NOMO-1 treated with DMSO at 0.1 percent for 48 hours (cell line): ENCODE results near the gene PTH2.

Source experiments
- DNase-seq: peaks from one replicate; lab custom pipeline; 2025; ENCODE audit not compliant: unreplicated experiment; lab: John Stamatoyannopoulos, UW

PTH2 gene

DNA sequence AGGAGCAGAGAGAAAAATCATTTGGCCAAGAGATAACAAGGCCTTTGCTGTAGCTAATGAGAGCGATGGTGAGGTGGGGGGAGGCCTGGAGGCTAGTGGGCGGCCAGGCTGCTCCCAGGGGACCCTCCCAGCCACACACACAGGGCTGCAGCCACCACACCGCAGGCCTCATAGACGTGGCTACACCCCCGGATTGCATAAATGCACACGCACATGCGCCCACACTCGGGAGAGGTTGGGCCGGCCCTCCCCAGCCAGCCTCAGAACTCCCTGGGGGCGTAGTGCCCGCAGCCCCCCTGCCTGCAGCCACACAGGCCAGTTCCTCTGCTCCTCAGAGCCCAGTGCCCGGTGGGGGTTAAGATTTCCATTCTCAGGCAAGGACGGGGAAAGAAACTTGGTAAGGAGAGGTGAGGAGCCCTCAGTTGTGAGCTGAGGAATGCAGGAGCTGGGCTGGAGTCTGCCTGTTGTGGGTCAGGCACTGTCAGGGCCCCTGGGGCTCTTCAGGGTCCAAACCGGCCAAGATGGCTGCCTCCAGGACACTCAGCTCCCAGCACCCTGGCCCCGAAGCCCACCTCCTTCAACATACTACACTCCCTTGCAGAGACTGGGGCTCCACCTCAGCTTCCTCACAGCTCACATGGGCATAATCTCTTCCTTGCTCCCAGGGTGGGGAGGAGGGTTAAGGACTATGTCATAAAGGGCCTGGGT, 8.0 kb downstream of the PTH2 start:
- no peak for DNase-seq

DNA sequence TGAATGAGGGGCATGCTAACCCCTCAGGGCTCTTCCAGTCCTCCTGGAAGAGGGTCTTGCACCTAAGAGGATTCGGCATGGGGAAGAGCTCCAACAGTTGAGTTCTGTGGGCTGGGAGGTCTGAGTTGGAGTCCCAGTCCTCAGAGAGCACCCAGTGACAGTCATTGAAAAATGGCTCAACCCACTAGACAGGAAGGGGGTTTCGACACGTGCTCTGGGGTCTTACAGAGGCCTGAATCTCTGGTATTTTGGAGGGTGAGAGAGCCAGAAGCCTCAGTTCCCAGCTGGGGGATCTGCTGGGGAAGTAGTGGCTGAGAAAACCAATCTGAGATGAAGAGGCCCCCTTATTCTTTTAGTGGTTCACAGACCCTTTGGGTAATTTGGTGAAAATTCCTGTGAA, 9.0 kb downstream of the PTH2 start:
- no peak for DNase-seq

DNA sequence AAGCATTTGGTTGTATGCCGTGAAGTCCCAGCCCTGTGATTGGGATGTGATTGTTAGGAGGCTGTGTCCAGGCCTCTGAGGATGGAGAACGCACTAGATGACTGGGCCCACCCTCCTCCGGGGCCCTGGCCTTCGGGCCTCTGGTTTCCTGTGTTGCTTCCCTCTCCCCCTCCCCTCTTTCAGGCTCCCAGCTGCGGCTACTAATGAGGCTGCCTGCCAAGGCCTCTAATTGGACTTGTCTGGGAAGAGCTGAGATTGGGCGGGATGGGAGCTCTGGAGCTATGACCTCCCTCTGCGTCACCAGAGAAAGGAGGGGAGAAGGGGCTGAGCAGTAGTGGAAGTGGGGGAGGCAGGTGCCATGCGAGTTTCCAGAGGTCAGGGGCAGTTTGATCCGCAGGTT, 9.9 kb downstream of the PTH2 start:
- no peak for DNase-seq

DNA sequence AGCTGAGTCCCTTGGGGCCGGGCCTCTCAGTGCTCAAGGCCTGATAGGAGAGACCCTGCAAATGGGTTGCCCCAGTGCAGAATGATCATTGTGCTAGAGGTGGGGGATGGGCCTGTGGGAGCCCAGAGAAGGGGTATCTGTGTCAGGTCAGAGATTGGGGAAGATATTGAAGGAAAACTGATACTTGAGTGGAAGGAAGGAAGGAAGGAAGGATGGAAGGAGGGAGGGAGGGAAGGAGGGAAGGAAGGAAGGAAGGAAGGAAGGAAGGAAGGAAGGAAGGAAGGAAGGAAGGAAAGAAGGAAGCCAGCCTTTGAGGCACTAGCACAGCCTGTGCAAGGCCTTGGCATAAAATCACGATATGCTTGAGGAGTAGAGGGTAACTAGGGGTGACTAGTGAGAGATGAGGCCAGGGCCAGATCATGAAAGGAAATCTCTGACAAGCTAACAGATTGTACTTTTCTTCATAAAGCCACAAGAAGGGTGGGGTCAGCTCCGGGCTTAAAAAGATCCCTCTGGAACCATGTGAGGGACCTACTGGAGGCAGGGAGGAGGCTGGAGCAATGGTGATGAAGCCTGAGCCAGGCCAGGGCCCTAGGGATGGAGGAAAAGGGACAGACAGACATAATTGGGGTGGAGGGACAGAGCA, 11.4 kb downstream of the PTH2 start:
- DNase-seq: no peak

DNA sequence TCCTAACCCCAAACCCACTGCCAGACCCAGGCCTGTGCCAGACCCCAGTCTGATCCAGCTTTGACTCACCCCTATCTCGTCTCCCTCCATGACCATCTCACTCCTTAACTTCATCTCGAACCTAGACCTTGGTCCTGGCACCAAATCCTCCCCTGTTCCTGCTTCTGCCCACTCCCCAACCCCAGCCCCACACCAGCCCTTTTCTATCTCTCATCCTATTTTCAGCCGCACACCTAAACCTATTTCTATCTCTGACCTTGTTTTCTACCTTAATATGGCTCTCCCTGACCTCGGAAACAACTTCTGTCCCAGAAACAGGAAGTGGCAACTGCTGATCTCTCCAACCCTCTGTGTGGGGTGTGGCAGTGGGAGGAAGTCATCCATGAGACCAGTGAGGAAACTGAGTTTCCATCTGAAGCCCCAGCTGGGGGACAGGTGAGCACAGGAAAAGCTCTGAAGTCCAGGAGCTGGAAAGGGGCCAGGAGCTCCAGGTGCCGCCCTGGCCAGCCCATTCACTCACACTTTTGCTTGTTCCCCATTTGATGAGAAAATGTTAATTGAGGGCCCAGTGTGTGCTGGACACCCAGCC, 13.7 kb downstream of the PTH2 start:
- peak; percentile 79 for DNase-seq

DNA sequence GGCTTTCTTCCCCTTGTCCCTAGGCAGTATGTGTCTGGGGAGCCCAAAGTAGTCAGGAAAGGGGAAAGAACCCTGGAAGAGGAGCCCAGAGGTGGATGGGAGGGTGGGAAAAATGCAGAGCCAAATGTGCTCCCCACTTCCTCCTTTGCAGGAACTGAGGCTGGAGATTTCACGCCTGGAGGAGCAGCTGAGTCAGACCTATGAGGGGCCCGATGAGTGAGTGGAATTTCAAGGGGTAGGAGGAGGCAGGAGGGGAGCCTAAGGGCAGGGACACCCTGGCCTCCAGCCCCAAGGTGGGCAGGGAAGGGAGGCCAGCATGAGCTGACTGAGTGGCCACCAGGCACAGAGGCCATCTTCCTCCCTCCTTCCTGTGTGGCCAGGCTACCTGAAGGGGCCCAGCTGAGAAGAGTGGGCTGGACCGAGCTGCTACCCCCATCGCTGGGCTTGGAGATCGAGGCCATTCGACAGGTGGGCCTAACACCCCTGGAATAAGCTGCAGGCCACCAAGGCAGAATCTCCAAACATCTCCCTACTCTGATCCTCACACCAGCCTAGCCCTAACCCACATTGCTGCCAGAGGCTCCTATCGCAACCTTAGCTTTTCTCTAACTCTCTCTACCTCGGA, 14.3 kb downstream of the PTH2 start:
- no peak for DNase-seq

DNA sequence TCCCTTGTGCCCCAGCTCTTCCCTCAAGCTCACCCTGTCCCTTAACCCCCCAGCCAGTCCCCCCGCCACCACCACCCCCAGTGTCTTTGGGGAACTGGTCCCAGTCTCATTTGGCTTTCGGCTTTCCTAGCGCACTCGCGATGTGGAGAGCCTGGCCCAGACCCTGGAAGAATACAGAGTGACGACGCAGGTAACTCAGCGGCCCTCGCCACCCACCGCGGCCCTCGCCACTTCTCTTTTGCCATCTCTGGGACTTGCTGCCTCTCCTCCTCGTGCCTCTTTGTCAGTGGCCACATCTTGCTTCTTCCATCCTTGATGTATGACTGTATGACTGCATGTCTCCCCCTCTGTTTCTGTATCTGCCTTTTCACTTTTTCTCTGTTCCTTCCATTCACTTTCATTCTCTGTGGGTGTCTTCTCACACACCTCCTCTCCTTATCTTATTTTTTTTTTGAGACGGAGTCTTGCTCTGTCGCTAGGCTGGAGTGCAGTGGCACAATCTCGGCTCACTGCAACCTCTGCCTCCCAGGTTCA, 15.7 kb downstream of the PTH2 start:
- DNase-seq: no peak

DNA sequence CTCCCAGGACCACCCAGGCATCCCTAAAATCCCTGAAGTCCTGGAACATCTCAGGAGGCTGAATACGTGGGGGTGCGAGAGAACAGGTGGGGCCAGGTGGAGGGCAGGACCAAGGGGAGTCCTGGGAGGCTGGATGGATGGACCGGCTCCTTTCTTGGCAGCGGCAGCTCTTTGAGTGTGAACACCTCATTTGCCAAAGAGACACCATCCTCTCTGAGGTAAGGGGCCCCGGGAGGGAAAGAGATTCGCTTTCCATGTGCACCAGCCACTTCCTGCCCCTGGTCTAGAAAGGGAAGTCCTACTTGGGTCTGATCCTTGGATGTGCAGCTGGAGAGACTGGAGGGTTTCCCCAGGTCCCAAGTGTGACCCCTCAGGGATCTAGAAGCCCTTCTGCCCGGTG, 16.2 kb downstream of the PTH2 start:
- DNase-seq: no peak

DNA sequence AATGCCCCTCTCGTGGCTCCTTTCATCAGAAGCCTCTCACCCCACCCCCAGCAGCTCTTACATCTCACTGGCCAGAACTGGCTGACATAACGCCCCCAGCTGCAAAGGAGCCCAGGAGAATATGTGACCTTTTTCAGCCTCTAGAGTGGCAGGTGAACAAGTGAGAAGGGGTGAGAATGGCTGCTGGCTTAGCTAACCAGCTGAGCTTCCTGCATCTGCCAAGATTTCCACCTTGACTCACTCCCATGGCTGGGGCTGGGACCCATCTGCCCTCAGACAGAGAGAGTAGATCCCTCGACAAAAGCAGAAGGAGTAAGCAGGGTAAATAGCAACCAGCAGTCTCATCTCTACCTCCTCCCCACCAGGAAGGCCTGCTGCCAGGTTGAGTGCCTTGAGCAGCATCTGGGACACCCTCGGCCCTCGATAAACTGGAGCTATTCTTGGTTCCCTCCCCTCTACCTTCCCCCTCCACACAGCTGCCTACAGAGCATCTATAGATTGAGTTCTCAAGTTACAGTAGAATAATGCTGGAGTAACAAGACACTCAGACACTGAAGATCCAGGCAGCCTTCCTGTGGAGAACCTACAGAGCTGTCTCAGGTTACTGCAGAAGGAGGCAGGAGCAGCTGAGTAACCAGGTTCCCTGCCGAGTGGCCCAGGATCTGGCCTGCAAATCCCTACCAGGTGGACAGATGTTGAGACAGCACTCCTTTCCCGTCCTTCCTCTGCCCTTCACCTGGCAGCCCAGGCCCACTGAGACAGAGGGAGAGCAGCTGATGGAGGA, 19.6 kb downstream of the PTH2 start:
- DNase-seq: no peak

DNA sequence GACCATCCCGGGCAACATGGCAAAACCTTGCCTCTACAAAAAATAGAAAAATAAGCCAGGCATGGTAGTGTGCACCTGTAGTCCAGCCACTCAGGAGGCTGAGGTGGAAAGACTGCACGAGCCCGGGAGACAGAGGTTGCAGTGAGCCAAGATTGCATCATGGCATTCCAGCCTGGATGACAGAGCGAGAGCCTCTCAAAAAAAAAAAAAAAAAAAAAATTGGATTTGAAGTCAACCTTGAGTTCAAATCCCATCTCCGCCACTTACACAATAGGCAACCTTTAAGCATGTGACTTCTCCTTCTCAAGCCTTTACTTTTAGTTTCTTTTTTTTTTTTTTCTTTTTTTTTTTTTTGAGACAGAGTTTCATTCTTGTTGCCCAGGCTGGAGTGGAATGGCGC, 23.2 kb downstream of the PTH2 start:
- no peak for DNase-seq

DNA sequence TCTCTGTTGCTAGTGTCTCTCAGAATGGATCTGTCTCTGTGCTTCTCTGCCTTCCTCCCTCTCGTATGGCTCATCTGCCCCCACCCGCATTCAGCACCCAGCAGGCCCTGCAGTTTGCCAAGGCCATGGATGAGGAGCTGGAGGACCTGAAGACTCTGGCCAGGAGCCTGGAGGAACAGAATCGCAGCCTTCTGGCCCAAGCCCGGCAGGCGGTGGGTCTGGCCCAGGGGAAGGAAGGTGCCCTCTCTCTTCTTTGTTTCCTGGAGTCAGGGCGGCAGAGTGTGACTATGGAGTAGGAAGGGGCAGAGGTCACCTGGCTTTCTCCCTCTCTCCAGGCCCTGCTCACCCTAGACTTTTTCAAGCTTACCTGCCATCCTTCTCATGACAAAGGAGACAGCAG, 24.3 kb downstream of the PTH2 start:
- DNase-seq: no peak

DNA sequence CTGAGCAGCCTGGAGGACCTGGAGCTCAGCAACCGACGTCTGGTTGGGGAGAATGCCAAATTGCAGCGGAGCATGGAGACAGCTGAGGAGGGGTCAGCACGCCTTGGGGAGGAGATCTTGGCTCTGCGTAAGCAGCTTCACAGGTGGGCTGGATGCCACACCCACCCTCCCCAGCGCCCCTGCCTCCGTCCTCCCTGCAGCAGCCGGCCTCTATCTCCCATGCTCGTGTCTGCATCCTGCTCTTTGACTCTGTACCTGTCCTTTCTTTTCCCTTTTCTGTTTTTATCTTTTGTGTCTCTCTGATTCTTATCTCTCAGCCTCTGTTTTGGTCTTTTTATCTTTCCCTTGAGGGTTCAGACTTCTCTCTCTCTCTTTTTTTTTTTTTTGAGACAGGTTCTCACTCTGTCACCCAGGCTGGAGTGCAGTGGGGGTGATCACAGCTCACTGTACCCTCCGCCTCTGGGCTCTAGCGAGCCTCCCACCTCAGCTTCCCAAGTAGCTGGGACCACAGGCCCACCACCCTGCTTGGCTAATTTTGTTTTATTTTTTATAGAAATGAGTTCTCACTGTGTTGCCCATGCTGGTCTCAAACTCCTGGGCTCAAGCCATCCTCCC, 25.1 kb downstream of the PTH2 start:
- DNase-seq: no peak

DNA sequence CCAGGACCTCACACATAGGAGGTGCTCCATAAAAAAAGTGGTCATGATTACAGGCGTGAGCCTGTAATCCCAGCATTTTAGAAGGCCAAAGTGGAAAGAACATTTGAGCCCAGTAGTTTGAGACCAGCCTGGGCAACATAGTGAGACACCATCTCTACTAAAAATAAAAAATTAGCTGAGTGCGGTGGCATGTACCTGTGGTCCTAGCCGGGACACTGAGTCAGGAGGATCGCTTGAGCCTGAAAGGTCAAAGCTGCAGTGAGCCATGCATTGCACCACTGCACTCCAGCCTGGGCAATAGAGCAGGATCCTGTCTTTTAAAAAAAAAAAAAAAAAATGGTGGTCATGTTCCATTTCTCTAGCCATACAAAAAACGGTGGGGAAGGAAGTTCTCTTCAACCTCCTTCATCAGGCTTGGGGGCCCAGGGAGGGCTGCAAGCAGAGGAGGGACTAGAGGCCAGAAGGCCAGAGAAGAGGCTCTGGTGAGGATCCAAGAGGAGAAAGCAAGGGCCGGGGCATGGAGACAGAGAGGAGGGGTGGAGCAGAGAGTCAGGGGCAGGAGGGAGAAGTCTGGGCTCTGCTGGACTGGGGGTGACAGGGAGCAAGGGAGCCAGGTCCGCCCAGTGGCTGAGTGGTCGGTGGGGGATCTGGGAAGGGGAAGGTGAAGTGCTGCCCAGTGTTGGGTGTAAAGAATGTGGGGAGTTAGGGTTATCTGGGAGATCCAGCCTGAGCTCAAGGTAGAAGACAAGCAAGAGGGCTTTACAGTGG, 26.3 kb downstream of the PTH2 start:
- DNase-seq: no peak

DNA sequence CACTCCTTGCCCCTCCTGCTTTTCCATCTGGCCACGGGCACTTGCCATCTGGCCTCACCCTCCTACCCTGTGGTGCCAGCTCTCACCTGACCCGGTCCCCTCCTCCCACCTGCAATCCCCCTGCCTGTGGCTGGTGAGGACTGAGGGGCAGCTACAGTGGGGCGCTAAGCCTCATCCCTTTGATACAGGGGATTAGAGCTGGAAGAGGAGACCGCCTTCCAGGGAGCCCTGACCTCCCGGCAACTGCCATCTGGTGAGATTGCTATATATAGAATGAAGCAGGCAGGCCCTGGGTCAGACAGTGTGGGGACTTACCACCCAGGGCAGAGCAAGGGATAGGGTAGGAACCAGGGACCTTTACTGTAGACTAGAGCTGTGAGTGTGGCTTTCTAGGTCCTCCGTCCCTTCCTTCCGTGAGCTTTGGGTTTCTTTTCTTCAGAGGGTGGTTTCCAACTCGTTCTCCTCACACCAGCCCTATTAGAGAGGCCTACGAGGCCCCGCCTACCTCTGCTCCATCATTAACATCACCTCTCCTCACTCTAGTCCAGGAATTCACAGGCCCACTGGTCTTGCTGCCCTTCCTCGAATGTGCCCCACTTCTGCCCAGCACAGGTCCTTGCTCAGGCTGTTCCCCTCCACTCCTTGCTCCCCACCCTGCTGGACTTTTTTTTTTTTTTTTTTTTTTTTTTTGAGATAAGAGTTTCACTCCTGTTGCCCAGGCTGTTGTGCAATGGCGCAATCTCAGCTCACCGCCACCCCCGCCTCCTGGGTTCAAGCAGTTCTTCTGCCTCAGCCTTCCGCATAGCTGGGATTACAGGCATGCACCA, 27.4 kb downstream of the PTH2 start:
- DNase-seq: peak; percentile 20

DNA sequence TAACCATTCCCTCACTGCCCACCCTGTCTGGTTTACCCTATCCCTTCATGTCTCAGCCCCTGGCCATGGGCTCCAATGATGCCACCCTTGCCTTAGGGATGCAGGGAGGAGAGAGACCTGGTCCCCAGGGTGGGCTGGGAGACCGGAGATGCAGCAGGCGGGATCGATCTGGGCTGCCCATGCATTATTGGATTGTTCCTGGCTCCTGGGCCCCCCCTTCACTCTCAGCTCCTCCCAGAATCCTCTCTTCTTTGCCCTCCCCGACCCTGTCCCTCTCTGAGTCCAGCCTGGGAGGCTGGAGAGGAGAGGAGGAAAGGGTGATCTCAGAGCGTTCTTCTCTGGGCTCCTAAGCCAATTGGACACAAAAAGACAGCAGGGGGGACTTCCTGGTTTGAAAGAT, 29.4 kb downstream of the PTH2 start:
- no peak for DNase-seq

DNA sequence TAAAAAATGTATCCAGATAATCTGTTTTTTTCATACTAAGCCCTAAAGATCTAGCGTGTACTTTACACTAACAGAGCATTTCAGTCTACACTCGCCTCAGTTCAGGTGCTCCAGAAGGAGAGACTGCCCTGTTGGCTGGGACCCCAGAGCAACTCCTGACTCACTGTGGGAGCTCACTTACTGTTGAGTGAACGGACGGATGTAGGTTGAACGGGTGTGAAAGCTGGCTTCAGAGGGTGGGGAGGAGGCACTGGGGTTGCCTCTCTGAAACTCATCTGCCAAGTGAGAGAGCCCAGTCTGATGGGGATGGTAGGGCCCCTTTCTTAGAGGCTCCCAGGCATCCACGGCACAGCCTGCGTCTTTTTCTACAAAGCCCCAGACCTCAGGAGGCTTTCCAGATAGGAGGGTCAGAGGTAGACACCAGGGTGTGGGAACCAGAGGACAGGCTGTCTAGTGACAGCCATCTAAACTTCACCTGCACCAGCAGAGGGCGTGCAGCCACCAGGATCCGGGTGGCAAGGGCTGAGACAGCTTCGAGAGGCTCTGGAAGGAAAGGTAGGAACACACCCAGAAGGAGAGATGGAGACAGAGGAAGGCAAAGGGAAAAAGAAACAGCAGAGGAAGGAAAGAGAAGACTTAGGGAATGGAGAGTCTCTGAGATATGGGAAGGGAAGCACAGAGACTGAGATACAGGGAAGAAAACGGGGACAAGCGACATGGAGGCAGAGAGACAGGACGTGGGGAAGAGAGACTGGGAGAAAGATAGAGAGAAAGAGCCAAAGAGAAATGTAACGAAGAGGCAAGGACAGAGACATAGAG, 31.5 kb downstream of the PTH2 start:
- peak; percentile 54 for DNase-seq

DNA sequence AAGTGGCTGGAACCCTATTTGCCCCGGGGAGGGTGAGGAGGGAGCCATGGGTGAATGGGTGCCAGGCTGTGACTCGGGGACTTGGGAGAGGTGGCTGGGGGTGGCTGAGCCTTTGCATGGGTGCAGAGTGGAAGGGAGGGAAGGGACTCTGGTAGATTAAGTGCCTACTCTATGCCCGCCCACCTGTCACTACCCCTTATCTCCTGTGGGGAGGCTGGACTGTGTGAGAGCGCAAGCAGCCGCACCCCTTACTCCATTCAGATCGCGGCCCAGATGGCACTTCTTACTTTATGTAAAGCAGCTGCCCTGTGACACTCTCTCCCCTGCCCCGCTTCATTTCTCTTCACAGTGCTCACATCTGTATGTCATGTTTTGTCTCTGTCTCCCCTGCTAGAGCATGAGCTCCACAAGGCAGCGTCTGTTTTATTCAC, 32.3 kb downstream of the PTH2 start:
- DNase-seq: no peak
